Cerebellar cortex (tissue), 1 donor: Measurements from ENCODE around the gene PTGS2.
A peak's percentile ranks its signal among the peaks of the same experiment; 100 is the strongest.

ENCODE experiments used
- DNase-seq: peaks from one replicate; pipeline ENCODE4 v3.0.0-alpha.2; 2015; ENCODE audit warnings: low spot score

The PTGS2 gene

GRCh38 chr1:186680245-186681061 lies at the start of gene PTGS2:
Gene PTGS2, minus strand, starts transcription at chr1:186680423. Its CDS starts 133 bp downstream, at chr1:186680290.
- DNase-seq = no peak

DNA sequence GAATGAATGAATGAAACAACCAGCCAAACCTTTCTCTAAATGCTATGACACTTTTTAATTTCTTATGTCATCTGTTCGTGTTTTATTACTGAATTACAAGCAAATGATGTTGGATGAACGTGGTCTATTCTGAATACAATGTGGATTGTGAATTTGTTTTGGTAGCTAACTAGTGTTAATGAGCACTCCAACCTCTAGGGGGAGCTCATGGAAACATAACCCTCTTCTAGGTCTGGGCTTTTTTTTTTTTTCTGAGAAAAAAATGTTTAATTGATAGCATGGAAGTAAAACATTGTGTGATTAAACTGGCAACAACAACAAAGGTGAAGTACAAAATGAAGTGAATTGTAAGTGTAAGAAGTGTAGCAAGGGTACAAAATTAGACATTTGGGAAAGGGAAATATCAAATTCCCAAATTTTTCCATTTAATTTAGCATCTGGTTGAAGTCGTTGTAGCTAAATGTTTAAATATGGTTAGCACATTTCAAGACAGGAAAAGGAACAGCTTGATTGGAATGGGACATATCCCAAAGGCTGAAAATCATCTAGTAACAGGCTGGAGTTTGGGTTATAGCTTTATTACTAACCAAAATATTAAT lies 42.6 kb upstream of the PTGS2 start:
- peak; percentile 14 for DNase-seq

DNA sequence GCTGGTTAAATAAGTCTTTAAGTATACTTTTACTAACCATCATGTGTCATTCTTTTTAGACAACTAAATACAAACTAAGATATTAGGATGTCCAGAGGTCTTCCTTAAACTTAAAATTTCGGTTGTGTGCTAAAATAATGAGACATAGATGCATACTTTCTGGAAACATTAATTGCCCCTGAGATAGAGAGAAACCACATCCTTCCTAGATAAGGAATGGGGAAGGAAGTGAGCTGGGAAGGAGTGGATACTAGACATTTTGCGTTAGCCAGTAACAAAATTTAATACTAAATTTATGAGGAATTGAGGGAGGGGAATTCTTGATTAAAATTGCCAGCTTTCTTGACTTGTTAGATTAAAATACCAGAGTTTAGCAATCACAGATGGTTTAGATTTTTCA lies 37.1 kb upstream of the PTGS2 start:
- no peak for DNase-seq

GRCh38 chr1:186715887-186716809 lies 35.9 kb upstream of the PTGS2 start:
- no peak for DNase-seq

DNA sequence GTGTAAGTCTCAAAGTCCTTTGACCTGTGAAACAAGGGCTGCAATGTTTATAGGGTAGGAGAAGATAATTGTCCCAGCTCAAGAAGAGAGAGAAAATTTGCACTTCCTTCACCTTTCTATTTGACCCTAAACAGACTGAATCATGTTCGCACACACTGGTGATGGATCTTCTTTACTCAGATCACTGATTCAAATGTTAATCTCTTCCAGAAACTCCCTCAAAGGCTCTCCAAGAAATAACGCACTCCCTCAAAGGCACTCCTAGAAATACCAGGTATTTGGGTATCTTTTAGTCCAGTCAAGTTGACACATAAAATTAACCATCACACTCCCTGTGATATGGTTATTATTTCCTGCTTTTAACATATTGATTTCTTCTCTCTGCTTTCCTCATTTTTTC lies 30.5 kb upstream of the PTGS2 start:
- DNase-seq = no peak

GRCh38 chr1:186708694-186709097 lies 28.5 kb upstream of the PTGS2 start:
- no peak for DNase-seq

GRCh38 chr1:186703209-186703766 lies 23.1 kb upstream of the PTGS2 start:
- DNase-seq = no peak

DNA sequence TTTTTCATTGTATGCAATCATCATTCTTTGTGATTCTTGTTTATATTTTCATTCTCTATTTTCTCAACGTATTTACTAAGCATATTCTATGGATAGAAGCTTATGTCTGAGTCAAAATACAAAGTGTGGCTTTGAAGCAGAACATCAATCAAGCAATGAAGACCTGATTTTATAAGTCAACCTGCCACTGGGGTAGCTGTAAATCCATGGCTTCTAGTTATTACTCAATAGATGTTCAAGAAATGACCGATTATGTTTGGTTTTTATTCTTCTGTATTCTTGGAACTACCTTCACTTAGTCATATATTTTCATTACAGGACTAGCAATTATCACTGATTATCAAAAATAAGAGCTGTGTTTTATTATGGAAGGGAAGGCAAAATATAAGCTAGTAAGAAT lies 20.5 kb upstream of the PTGS2 start:
- DNase-seq = no peak

GRCh38 chr1:186699519-186699918 lies 19.3 kb upstream of the PTGS2 start:
- no peak for DNase-seq

DNA sequence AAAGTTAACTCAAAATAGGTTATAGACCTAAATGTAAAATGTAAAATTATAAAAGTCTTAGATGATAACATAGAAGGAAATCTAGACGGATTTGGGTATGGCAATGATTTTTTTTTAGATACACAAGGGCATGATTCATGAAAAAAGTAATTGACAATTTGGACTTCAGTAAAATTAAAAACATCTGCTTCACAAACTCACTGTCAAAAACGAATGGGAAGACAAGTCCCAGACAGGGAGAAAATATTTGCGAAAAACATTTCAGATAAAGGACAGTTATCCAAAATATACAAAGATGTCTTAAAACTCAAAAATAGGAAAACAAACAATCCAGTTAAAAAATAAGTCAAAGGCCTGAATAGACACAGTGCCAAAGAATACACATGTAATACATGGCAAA lies 9.7 kb upstream of the PTGS2 start:
- DNase-seq = no peak

DNA sequence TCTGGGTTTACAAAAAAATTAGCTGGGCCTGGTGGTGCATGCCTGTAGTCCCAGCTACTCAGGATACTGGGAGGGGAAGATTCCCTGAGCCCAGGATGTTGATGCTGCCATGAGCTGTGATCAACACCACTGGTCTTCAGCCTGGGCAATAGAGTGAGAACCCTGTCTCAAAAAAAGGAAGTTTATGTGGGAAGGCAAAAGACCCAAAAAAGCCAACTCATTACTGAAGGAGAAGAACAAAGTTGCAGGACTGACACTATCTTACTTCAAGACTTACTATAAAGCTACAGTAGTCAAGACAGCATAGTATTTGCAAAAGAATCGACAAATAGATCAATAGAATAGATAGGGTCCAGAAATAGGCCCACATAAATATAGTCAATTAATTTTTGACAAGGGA lies 9.2 kb upstream of the PTGS2 start:
- DNase-seq = no peak

DNA sequence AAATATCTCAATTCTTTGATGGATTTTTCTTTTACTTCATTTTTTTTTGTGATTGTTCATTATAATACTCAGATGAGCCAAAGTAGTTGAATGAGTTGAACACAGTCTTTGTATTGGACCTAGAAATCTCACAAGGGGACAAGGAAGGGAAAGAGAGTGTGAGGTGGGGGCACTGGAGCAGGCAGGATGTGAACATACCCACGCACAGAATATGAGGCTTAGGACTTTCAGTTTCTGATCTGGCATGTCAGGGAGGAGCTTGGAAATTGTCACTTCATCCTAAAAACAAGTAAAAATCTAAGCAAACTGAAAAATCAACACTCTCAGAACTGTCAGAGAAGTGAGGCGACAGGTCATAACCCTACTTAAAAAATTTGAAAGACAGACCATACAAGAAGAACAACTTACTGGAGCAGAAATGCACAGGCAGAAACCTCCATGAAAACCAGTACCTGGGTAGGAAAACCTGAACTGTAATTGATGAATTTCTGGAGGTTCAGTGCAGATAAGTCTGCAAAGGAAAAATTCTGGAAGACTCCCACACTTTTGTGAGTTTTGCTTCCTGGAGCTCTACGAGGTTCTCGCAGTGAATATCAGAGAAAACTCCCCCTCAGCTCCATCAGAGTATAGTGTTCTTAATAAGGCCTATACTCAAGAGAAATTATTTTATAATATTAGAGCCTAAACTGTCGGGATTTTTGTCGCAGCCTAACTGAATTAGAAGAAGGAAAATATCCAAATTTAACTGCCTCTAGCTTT lies 3.6 kb upstream of the PTGS2 start:
- DNase-seq = no peak

DNA sequence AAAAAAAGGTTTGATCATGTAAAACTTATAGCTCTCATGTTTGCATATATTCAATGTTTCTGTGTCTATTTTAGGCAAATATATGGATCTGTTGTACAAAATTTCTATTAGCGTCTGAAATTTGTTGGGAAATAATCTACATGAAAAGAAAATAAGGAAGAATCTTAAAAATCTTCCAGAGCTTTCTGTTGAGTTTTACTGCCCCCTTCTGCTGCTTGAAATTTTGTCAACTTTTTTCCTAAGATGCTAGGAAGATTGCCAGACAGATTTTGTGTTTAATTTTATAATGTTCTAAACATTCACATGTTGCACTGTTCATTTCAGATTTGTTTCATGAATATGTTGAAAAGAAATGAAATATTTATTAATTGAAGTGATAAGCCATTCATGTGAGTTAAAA lies 2.5 kb upstream of the PTGS2 start:
- no peak for DNase-seq

GRCh38 chr1:186681801-186682200 lies 1.6 kb upstream of the PTGS2 start:
- no peak for DNase-seq

- no peak for DNase-seq
Measured at GRCh38 chr1:186681121-186681520, 898 bp upstream of the PTGS2 start.

GRCh38 chr1:186679924-186680244 lies 339 bp downstream of the PTGS2 start:
- DNase-seq = no peak

GRCh38 chr1:186678155-186678554 lies 2.1 kb downstream of the PTGS2 start:
- DNase-seq = no peak

DNA sequence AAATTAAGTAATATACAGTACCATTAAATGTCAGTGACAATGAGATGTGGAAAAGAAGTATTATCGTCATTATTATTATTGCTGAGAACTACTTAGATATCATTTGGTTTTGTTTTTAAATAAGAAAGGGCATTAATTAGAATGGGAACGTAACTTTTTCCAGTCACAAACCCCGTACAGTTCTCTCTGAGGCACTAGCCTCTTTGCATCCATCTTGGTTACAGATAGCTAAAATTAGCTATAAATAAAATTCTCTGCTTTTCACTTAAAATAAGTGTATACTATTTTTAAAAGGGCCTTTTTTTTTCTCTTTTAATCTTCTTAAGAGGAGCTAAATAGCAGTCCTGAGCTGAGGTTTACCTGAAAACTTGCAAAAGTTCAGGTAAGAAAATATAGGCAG lies 7.6 kb downstream of the PTGS2 start:
- no peak for DNase-seq

GRCh38 chr1:186672131-186672530 lies 8.1 kb downstream of the PTGS2 start:
- no peak for DNase-seq

- no peak for DNase-seq
Measured at GRCh38 chr1:186671136-186671825, 8.9 kb downstream of the PTGS2 start.
